T-helper 1 cell treated with Interleukin-12 subunit alpha and Interleukin-12 subunit beta and Interleukin-4 antibody, amounts not matched to agents 30 μg/mL and 1 μg/mL, for 36 hours (primary cell): Measurements from ENCODE around the gene TBC1D3B.
A peak's percentile ranks its signal among the peaks of the same experiment; 100 is the strongest.
"Not testable (repeated sequence)": the region's sequence is repeated elsewhere in the genome, so short reads cannot be mapped to it uniquely, and the experiment has no call there.

Source experiments
- H3K27ac Mint-ChIP-seq: one replicate; pipeline ENCODE4 v1.8.0; 2021; ENCODE audit warnings: mild to moderate bottlenecking, mixed read lengths
- H3K27me3 Mint-ChIP-seq: one replicate; pipeline ENCODE4 v1.8.0; 2021; ENCODE audit warnings: low read depth, mixed read lengths
- H3K36me3 Mint-ChIP-seq: one replicate; pipeline ENCODE4 v1.8.0; 2021; ENCODE audit warnings: low read depth, mixed read lengths
- H3K4me1 Mint-ChIP-seq: one replicate; pipeline ENCODE4 v1.8.0; 2021; ENCODE audit warnings: low read depth, mixed read lengths
- H3K4me3 Mint-ChIP-seq: one replicate; pipeline ENCODE4 v1.8.0; 2021; ENCODE audit warnings: mild to moderate bottlenecking, moderate library complexity, mixed read lengths
- H3K9me3 Mint-ChIP-seq: one replicate; pipeline ENCODE4 v1.8.0; 2021; ENCODE audit warnings: mixed read lengths

Gene TBC1D3B

GRCh38 chr17:36190549-36191330, 14.3 kb upstream of the TBC1D3B start:
- H3K4me3 Mint-ChIP-seq, H3K27ac Mint-ChIP-seq, H3K36me3 Mint-ChIP-seq, H3K9me3 Mint-ChIP-seq: not testable (repeated sequence)
- H3K27me3 Mint-ChIP-seq, result peaks cover 38% of the 10 kb centered on the region
- peaks cover 22% of the 10 kb centered on the region for H3K4me1 Mint-ChIP-seq

- not testable (repeated sequence) for H3K36me3 Mint-ChIP-seq, H3K4me3 Mint-ChIP-seq, H3K9me3 Mint-ChIP-seq, H3K27ac Mint-ChIP-seq
- H3K4me1 Mint-ChIP-seq, result peaks cover 22% of the 10 kb centered on the region
- peaks cover 44% of the 10 kb centered on the region for H3K27me3 Mint-ChIP-seq
Observed at GRCh38 chr17:36189993-36190392, 13.6 kb upstream of the TBC1D3B start.

- H3K27me3 Mint-ChIP-seq, result peaks cover 51% of the 10 kb centered on the region
- peaks cover 22% of the 10 kb centered on the region for H3K4me1 Mint-ChIP-seq
- H3K27ac Mint-ChIP-seq, result peak overlapping the region; percentile 49
- no peaks in the 10 kb centered on the region for H3K9me3 Mint-ChIP-seq
- H3K36me3 Mint-ChIP-seq, result no peaks in the 10 kb centered on the region
- no peak overlapping the region for H3K4me3 Mint-ChIP-seq
Observed at GRCh38 chr17:36188891-36189306, 12.5 kb upstream of the TBC1D3B start.

- Mint-ChIP-seq H3K27ac (peak overlapping the region; percentile 27), H3K27me3 (peaks cover 54% of the 10 kb centered on the region), H3K4me1 (peaks cover 22% of the 10 kb centered on the region)
- H3K4me3 Mint-ChIP-seq, H3K36me3 Mint-ChIP-seq, H3K9me3 Mint-ChIP-seq: not testable (repeated sequence)
Observed at GRCh38 chr17:36187943-36188665, 11.7 kb upstream of the TBC1D3B start.

GRCh38 chr17:36186810-36187763, 10.7 kb upstream of the TBC1D3B start:
- peaks cover 15% of the 10 kb centered on the region for H3K4me1 Mint-ChIP-seq
- H3K36me3 Mint-ChIP-seq, H3K9me3 Mint-ChIP-seq, H3K4me3 Mint-ChIP-seq, H3K27ac Mint-ChIP-seq: not testable (repeated sequence)
- peaks cover 53% of the 10 kb centered on the region for H3K27me3 Mint-ChIP-seq

GRCh38 chr17:36185416-36185815, 9.0 kb upstream of the TBC1D3B start:
- H3K4me3 Mint-ChIP-seq, result no peak overlapping the region
- H3K27ac Mint-ChIP-seq, result no peak overlapping the region
- H3K4me1 Mint-ChIP-seq, result peaks cover 15% of the 10 kb centered on the region
- H3K9me3 Mint-ChIP-seq, result no peaks in the 10 kb centered on the region
- no peaks in the 10 kb centered on the region for H3K36me3 Mint-ChIP-seq
- H3K27me3 Mint-ChIP-seq, result peaks cover 63% of the 10 kb centered on the region

- Mint-ChIP-seq H3K4me3 (no peak overlapping the region), H3K4me1 (peaks cover 12% of the 10 kb centered on the region), H3K36me3 (no peaks in the 10 kb centered on the region), H3K27ac (no peak overlapping the region), H3K9me3 (no peaks in the 10 kb centered on the region), H3K27me3 (peaks cover 62% of the 10 kb centered on the region)
Observed at GRCh38 chr17:36184023-36184765, 7.8 kb upstream of the TBC1D3B start.

GRCh38 chr17:36183001-36183971, 6.8 kb upstream of the TBC1D3B start:
- no peaks in the 10 kb centered on the region for H3K9me3 Mint-ChIP-seq
- H3K27me3 Mint-ChIP-seq, result peaks cover 62% of the 10 kb centered on the region
- H3K27ac Mint-ChIP-seq, result no peak overlapping the region
- peaks cover 6% of the 10 kb centered on the region for H3K4me1 Mint-ChIP-seq
- H3K36me3 Mint-ChIP-seq, result no peaks in the 10 kb centered on the region
- no peak overlapping the region for H3K4me3 Mint-ChIP-seq

- Mint-ChIP-seq H3K27me3 (peaks cover 57% of the 10 kb centered on the region), H3K36me3 (no peaks in the 10 kb centered on the region), H3K27ac (no peak overlapping the region), H3K4me1 (no peaks in the 10 kb centered on the region), H3K4me3 (no peak overlapping the region), H3K9me3 (no peaks in the 10 kb centered on the region)
Observed at GRCh38 chr17:36182176-36183000, 6.0 kb upstream of the TBC1D3B start.

- H3K4me3 Mint-ChIP-seq, H3K4me1 Mint-ChIP-seq, H3K27ac Mint-ChIP-seq, H3K9me3 Mint-ChIP-seq, H3K36me3 Mint-ChIP-seq: not testable (repeated sequence)
- peaks cover 49% of the 10 kb centered on the region for H3K27me3 Mint-ChIP-seq
Observed at GRCh38 chr17:36181446-36182175, 5.2 kb upstream of the TBC1D3B start.

- H3K4me1 Mint-ChIP-seq, H3K27ac Mint-ChIP-seq, H3K4me3 Mint-ChIP-seq, H3K36me3 Mint-ChIP-seq, H3K27me3 Mint-ChIP-seq, H3K9me3 Mint-ChIP-seq: not testable (repeated sequence)
Observed at GRCh38 chr17:36168836-36169235, 7.6 kb downstream of the TBC1D3B start.
